CD14-positive monocyte (primary cell): ENCODE measurements around the gene IL17C. TPM values are rescaled to one million over a fixed set of nuclear protein-coding genes. Genes with fewer than 3 reads are reported as not detected.

Source experiments
- DNase-seq, 3 donors: peaks; one replicate each; pipeline ENCODE4 v3.0.0-alpha.2; 2011 to 2022
- H2AFZ ChIP-seq: 2 replicates; pipeline ENCODE4 v1.6.0; 2012; ENCODE audit warnings: mild to moderate bottlenecking, low read depth, low read length, inconsistent platforms; ENCODE audit not compliant: insufficient read depth, poor library complexity, severe bottlenecking
- H3K27ac ChIP-seq, 2 donors: 1 replicate in 1 of 2; 2 replicates in 1 of 2; pipeline ENCODE4 v1.5.1; 2012 to 2013; ENCODE audit warnings: low read length in 2 of 2, control low read depth in 1 of 2, inconsistent platforms in 1 of 2, low read depth in 1 of 2, mild to moderate bottlenecking in 1 of 2
- H3K27me3 ChIP-seq, 2 donors: one replicate each; pipeline versions ENCODE4 v1.6.0 to v1.6.1; 2011 to 2013; ENCODE audit warnings: low read length in 2 of 2; ENCODE audit not compliant: control insufficient read depth in 2 of 2, insufficient read depth in 2 of 2
- H3K36me3 ChIP-seq, 2 donors: replicated peaks in 1 of 2; 1 replicate in 1 of 2; 2 replicates in 1 of 2; pipeline versions ENCODE4 v1.5.1 to v1.6.1; 2012 to 2013; ENCODE audit warnings: low read length in 2 of 2, control low read depth in 1 of 2, inconsistent platforms in 1 of 2, mild to moderate bottlenecking in 1 of 2; ENCODE audit not compliant: insufficient read depth in 2 of 2, control insufficient read depth in 1 of 2
- H3K4me1 ChIP-seq, 2 donors: 1 replicate in 1 of 2; 2 replicates in 1 of 2; pipeline versions ENCODE4 v1.5.1 to v1.6.1; 2012 to 2013; ENCODE audit warnings: low read length in 2 of 2, control low read depth in 1 of 2, inconsistent platforms in 1 of 2, mild to moderate bottlenecking in 1 of 2, moderate library complexity in 1 of 2; ENCODE audit not compliant: insufficient read depth in 2 of 2, control insufficient read depth in 1 of 2
- H3K4me2 ChIP-seq: replicated peaks from 2 replicates; pipeline ENCODE3; 2012; ENCODE audit warnings: low read length, moderate library complexity, mild to moderate bottlenecking; ENCODE audit not compliant: poor library complexity, severe bottlenecking; ENCODE audit errors: extremely low read depth
- H3K4me3 ChIP-seq, 3 experiments: fragments of 200-600 bp in 1 of 3; sonication (generic) in 1 of 3; replicated peaks in 1 of 3; 1 replicate in 2 of 3; 2 replicates in 1 of 3; pipeline ENCODE4 v1.5.1; 2011 to 2013; ENCODE audit warnings: low read length in 3 of 3, mild to moderate bottlenecking in 3 of 3, control low read depth in 2 of 3, low read depth in 2 of 3, inconsistent platforms in 1 of 3, moderate library complexity in 1 of 3
- H3K79me2 ChIP-seq: 2 replicates; pipeline ENCODE4 v1.6.0; 2012; ENCODE audit warnings: mild to moderate bottlenecking, control low read depth, inconsistent platforms, low read length, moderate library complexity; ENCODE audit not compliant: insufficient read depth
- H3K9ac ChIP-seq: 2 replicates; pipeline ENCODE4 v1.6.0; 2017; ENCODE audit warnings: low read length, mild to moderate bottlenecking; ENCODE audit not compliant: insufficient read depth, poor library complexity, severe bottlenecking
- H3K9me3 ChIP-seq, 2 donors: replicated peaks in 1 of 2; 1 replicate in 1 of 2; 2 replicates in 1 of 2; pipeline versions ENCODE4 v1.5.1 to v1.6.1; 2012 to 2013; ENCODE audit warnings: low read length in 2 of 2, control low read depth in 1 of 2; ENCODE audit not compliant: control insufficient read depth in 1 of 2, insufficient read depth in 1 of 2
- H4K20me1 ChIP-seq: 2 replicates; pipeline ENCODE4 v1.6.0; 2012; ENCODE audit warnings: mild to moderate bottlenecking, low read length, control low read depth, moderate library complexity; ENCODE audit not compliant: insufficient read depth
- H3K27ac Mint-ChIP-seq, 7 donors: one replicate each; pipeline ENCODE4 v1.8.0; 2020; ENCODE audit warnings: mild to moderate bottlenecking in 7 of 7, mixed read lengths in 7 of 7, moderate library complexity in 6 of 7, inconsistent platforms in 2 of 7
- H3K27me3 Mint-ChIP-seq, 3 donors: one replicate each; pipeline ENCODE4 v1.8.0; 2021 to 2022; ENCODE audit warnings: low read depth in 3 of 3, mild to moderate bottlenecking in 3 of 3, mixed read lengths in 3 of 3, moderate library complexity in 3 of 3, inconsistent platforms in 1 of 3
- H3K36me3 Mint-ChIP-seq, 2 donors: one replicate each; pipeline ENCODE4 v1.8.0; 2020; ENCODE audit warnings: mixed read lengths in 2 of 2, inconsistent platforms in 1 of 2, mild to moderate bottlenecking in 1 of 2
- H3K4me1 Mint-ChIP-seq: one replicate; pipeline ENCODE4 v1.8.0; 2020; ENCODE audit warnings: mild to moderate bottlenecking, mixed read lengths
- H3K4me3 Mint-ChIP-seq, 2 donors: one replicate each; pipeline ENCODE4 v1.8.0; 2020; ENCODE audit warnings: mild to moderate bottlenecking in 2 of 2, mixed read lengths in 2 of 2, moderate library complexity in 1 of 2
- H3K9me3 Mint-ChIP-seq, 7 donors: one replicate each; pipeline ENCODE4 v1.8.0; 2020 to 2022; ENCODE audit warnings: mixed read lengths in 7 of 7, mild to moderate bottlenecking in 6 of 7, moderate library complexity in 6 of 7, inconsistent platforms in 2 of 7
- WGBS: methylation state at CpG from one replicate; pipeline ENCODE4 v1.1.5; 2013; ENCODE audit warnings: missing lambda C conversion rate; ENCODE audit not compliant: insufficient coverage; 5-methylcytosine and 5-hydroxymethylcytosine counted together
- intact Hi-C, 2 donors: fragments of 100-400 bp; cut with micrococcal nuclease; formaldehyde crosslinking; loops; one replicate each; pipeline versions ENCODE4 v1.15.0 to v1.15.1; 2023
- polyA plus RNA-seq, 3 donors: library from polyadenylated mRNA; depleted of rRNA in 1 of 3; unstranded in 2 of 3; stranded (reverse) in 1 of 3; fragments of 300-500 nt in 2 of 3; fragments of >200 nt in 1 of 3; fragmentation: Illumina TruSeq in 2 of 3; gene quantifications; 1 replicate in 2 of 3; 2 replicates in 1 of 3; pipeline ENCODE4 v1.2.3, GENCODE V29; 2012 to 2021
- TF ChIP-seq, protein P1 (sequence below): fragments of 200-600 bp; IDR thresholded peaks from one replicate; pipeline ENCODE4 v1.8.0; 2022; ENCODE audit warnings: antibody characterized with exemption, mild to moderate bottlenecking

The IL17C gene
- polyA plus RNA-seq, 3 donors: 0.08 TPM; not detected in 2

- peaks cover 51 to 79% of the 10 kb centered on the region in 2 donors for H3K36me3 Mint-ChIP-seq
- H3K9ac ChIP-seq: no peak overlapping the region
- H3K27ac Mint-ChIP-seq: peak overlapping the region in 6 of 7 donors; percentile 15 to 95 (median 89)
- H3K4me2 ChIP-seq: no peak overlapping the region
- peaks cover 0 to 3% (median 0%) of the 10 kb centered on the region in 7 donors for H3K9me3 Mint-ChIP-seq
- no peaks in the 10 kb centered on the region for H3K9me3 ChIP-seq
- peaks cover 33% of the 10 kb centered on the region for H3K4me1 Mint-ChIP-seq
- peaks cover 10% of the 10 kb centered on the region for H3K79me2 ChIP-seq
- no peak overlapping the region for H3K4me3 Mint-ChIP-seq
- DNase-seq: no peak
- peaks cover 30 to 68% of the 10 kb centered on the region in 2 donors for H3K36me3 ChIP-seq
- peaks cover 9% of the 10 kb centered on the region for H4K20me1 ChIP-seq
- intact Hi-C loops: no loop called here
- H3K4me3 ChIP-seq: no peak overlapping the region
- H2AFZ ChIP-seq: no peak overlapping the region
- H3K4me1 ChIP-seq: peaks cover 25 to 26% of the 10 kb centered on the region in 2 donors
- TF ChIP-seq, protein P1, sequence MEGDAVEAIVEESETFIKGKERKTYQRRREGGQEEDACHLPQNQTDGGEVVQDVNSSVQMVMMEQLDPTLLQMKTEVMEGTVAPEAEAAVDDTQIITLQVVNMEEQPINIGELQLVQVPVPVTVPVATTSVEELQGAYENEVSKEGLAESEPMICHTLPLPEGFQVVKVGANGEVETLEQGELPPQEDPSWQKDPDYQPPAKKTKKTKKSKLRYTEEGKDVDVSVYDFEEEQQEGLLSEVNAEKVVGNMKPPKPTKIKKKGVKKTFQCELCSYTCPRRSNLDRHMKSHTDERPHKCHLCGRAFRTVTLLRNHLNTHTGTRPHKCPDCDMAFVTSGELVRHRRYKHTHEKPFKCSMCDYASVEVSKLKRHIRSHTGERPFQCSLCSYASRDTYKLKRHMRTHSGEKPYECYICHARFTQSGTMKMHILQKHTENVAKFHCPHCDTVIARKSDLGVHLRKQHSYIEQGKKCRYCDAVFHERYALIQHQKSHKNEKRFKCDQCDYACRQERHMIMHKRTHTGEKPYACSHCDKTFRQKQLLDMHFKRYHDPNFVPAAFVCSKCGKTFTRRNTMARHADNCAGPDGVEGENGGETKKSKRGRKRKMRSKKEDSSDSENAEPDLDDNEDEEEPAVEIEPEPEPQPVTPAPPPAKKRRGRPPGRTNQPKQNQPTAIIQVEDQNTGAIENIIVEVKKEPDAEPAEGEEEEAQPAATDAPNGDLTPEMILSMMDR: no peak
- WGBS: 96% methylated on average over 5 of the region's 6 CpGs
- H3K27me3 ChIP-seq: no peaks in the 10 kb centered on the region
- H3K27me3 Mint-ChIP-seq: peaks cover 0 to 6% (median 0%) of the 10 kb centered on the region in 3 donors
- H3K27ac ChIP-seq: peak overlapping the region; percentile 59 to 75
These were observed 37.9 kb upstream of the IL17C start for GRCh38 chr16:88600539-88600896.

- TF ChIP-seq, protein P1: no peak
- peak overlapping the region in 1 of 7 donors; percentile 66 for H3K27ac Mint-ChIP-seq
- H3K9me3 Mint-ChIP-seq: peaks cover 0 to 3% (median 0%) of the 10 kb centered on the region in 7 donors
- H4K20me1 ChIP-seq: peaks cover 11% of the 10 kb centered on the region
- peaks cover 30% of the 10 kb centered on the region for H3K4me1 Mint-ChIP-seq
- DNase-seq: no peak
- H3K4me1 ChIP-seq: peaks cover 25 to 26% of the 10 kb centered on the region in 2 donors
- H3K9ac ChIP-seq: no peak overlapping the region
- intact Hi-C loops: no loop called here
- no peak overlapping the region for H3K4me2 ChIP-seq
- 97% methylated on average over 6 of the region's 9 CpGs for WGBS
- H3K36me3 ChIP-seq: peaks cover 40 to 77% of the 10 kb centered on the region in 2 donors
- no peak overlapping the region for H3K4me3 ChIP-seq
- peaks cover 55 to 83% of the 10 kb centered on the region in 2 donors for H3K36me3 Mint-ChIP-seq
- no peaks in the 10 kb centered on the region for H3K27me3 ChIP-seq
- H3K79me2 ChIP-seq: peaks cover 10% of the 10 kb centered on the region
- peaks cover 0 to 6% (median 0%) of the 10 kb centered on the region in 3 donors for H3K27me3 Mint-ChIP-seq
- peak overlapping the region in 1 of 2 donors; percentile 75 for H3K27ac ChIP-seq
- no peak overlapping the region for H3K4me3 Mint-ChIP-seq
- H3K9me3 ChIP-seq: no peaks in the 10 kb centered on the region
- no peak overlapping the region for H2AFZ ChIP-seq
These were observed 36.9 kb upstream of the IL17C start for GRCh38 chr16:88601313-88602036.
